HG02588 (cell line): Measurements from ENCODE around the gene CEACAM7.
"Not testable (repeated sequence)": the region's sequence is repeated elsewhere in the genome, so short reads cannot be mapped to it uniquely, and the experiment has no call there.

Source experiments
- ATAC-seq: cut with Tn5 transposase; IDR thresholded peaks from one replicate; pipeline ENCODE4 v1.9.1; 2021; ENCODE audit warnings: mild to moderate bottlenecking, moderate library complexity; ENCODE audit not compliant: unreplicated experiment

The CEACAM7 gene

DNA sequence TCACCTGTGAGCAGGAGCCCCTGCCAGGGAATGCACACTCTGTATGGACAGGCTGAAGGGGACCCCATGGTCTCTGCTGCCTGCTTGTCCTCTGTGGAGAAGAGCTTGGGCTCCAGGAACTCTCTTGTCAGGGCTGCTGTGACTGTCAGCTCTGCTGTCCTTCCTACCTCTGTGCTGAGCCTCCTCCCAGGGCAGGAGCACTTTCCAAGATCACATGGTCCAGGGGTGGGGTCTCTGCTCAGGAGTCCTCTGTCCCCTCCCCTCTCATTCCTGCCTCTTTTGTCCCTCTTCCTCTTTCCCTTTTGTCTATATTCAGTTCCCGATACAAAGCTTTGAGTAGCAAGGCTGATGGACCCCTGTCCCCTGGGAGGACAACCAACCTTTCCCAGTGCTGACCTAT is at the start of gene CEACAM7:
Gene CEACAM7, minus strand, starts transcription at position 173 of the 400 bp plus-strand sequence. Its CDS starts 105 bp downstream, at position 68.
- no peak for ATAC-seq

DNA sequence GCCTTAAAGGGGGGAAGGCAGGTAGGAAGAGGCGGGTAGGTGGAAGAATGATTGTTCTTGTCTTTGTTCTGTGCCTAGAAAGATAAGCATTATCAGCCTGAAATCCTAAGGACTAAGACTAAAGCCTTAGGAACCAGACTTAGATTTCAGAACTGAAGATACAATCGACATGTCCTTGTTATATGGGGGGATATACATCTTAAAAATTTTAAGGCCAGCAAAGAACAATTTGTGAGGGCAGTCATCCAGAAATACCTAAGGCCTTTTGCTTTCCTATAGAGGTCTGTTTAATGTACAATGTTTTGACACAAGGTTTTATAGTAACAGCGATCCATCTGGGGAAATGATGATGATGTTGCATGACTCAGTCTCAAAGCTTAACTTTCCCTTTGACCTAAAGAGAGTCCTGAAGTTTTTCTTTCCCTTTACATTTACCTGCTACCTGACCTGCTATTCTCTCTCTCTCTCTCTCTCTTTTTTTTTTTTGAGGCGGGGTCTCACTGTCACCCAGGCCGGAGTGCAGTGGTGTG is 47.1 kb upstream of the CEACAM7 start:
- no peak for ATAC-seq

DNA sequence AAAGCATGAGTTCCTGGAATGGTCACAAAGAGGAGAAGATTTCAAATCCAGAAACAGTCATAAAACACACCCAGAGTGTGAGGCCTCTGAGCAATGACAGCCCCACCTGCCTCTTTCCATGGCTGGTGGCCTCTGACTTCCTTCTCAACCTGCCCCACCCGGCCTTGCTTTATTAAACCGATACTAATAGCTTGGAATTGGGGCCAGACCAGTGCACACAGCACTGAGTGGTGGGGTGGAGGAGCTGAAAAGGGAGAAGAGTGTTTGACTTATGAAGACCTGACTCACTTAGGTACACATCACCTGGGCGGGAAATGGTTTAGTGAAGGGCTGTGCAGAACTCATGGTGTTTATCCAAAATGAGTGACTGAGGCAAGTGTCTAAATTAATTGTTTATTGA is 46.5 kb upstream of the CEACAM7 start:
- ATAC-seq: no peak

- no peak for ATAC-seq
Observed at GRCh38 chr19:41734156-41734555, 46.1 kb upstream of the CEACAM7 start.

DNA sequence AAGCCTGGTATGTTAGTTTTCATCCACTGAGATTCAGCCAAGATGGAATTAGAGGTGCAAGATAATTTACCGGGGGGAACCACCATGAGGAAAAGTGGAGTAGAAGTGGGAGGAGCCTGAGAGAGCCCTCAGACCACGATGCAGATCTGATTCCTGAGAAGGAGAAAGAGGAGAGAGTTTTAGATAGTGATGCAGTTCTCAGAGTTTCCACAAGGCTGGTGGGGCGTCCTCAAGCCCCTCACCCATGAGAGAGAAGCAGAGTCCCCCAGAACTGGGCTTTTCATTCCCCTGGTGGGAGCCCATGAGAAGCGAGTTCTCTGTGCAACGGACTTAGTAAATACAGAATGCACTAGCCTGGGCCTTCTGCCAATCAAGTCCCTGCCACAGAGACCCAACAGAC is 38.4 kb upstream of the CEACAM7 start:
- ATAC-seq: no peak

GRCh38 chr19:41720103-41720502 is 32.0 kb upstream of the CEACAM7 start:
- no peak for ATAC-seq

- ATAC-seq: no peak
Observed at GRCh38 chr19:41718761-41719160, 30.7 kb upstream of the CEACAM7 start.

DNA sequence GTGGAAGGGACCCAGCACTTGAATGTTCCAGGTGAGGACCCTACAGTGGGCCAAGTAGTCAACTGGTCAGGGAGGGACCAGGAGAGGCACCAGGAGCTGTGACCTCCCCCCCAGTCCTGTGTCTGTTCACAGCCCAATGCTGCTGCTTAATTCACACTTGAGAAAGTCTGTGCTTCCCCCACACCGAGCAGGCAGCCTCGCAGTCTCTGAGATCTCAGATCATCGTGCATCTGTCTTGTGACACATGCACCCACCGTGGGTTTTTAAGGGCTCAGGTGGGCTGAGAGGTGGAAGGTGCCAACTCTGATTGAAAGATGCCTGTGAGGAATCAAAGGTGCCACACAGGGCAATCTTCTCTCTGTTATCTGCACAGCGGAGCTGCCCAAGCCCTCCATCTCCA is 26.5 kb upstream of the CEACAM7 start:
- no peak for ATAC-seq

- no peak for ATAC-seq
Observed at GRCh38 chr19:41711376-41712261, 23.5 kb upstream of the CEACAM7 start.

DNA sequence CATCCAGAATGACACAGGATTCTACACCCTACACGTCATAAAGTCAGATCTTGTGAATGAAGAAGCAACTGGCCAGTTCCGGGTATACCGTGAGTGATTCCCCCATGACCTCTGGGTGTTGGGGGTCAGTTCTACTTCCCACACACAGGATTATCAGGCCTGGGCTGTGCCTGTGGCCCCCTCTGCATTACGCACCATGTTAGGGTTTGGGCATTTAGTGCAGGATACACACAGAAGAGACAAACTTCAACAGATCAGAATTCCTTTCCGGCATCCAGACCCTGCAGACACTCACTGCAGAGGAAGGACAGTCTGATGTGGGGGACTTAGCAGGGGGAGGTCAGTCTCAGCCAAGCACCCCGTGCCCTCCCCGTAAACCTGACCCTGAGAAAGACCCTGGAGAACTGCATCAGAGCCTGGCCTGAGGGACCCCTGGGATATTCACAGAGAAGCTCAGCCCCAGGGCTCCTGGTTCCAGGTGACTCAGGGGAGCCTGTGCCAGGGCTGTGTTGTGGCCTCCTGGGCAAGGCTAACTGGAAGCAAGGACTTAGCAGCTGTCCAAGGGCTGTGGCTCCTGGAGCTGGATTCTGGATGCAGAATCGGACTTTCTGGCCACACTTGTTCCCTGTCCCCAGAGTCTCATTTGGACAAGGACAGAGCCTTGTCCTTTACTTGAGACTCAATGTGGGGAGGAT is 22.0 kb upstream of the CEACAM7 start:
- no peak for ATAC-seq

DNA sequence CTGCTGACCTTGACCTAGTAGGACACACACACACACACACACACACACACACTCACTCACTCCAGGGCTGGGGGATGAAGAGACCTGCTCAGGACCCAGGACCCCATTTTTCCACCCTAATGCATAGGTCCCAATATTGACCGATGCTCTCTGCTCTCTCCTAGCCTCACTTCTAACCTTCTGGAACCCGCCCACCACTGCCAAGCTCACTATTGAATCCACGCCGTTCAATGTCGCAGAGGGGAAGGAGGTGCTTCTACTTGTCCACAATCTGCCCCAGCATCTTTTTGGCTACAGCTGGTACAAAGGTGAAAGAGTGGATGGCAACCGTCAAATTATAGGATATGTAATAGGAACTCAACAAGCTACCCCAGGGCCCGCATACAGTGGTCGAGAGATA is 21.4 kb upstream of the CEACAM7 start:
- ATAC-seq: not testable (repeated sequence)

- ATAC-seq: no peak
Observed at GRCh38 chr19:41708481-41708880, 20.4 kb upstream of the CEACAM7 start, which contains the start of gene CEACAM5. Gene CEACAM5, plus strand, starts transcription at chr19:41708626. Its CDS starts 106 bp downstream, at chr19:41708732.

- ATAC-seq: no peak
Observed at GRCh38 chr19:41707871-41708371, 19.9 kb upstream of the CEACAM7 start.

DNA sequence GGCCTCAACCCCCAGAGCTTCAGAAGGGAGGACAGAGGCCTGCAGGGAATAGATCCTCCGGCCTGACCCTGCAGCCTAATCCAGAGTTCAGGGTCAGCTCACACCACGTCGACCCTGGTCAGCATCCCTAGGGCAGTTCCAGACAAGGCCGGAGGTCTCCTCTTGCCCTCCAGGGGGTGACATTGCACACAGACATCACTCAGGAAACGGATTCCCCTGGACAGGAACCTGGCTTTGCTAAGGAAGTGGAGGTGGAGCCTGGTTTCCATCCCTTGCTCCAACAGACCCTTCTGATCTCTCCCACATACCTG is 19.4 kb upstream of the CEACAM7 start:
- no peak for ATAC-seq

DNA sequence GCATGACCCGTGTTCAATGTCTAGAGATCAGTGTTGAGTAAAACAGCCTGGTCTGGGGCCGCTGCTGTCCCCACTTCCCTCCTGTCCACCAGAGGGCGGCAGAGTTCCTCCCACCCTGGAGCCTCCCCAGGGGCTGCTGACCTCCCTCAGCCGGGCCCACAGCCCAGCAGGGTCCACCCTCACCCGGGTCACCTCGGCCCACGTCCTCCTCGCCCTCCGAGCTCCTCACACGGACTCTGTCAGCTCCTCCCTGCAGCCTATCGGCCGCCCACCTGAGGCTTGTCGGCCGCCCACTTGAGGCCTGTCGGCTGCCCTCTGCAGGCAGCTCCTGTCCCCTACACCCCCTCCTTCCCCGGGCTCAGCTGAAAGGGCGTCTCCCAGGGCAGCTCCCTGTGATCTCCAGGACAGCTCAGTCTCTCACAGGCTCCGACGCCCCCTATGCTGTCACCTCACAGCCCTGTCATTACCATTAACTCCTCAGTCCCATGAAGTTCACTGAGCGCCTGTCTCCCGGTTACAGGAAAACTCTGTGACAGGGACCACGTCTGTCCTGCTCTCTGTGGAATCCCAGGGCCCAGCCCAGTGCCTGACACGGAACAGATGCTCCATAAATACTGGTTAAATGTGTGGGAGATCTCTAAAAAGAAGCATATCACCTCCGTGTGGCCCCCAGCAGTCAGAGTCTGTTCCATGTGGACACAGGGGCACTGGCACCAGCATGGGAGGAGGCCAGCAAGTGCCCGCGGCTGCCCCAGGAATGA is 18.9 kb upstream of the CEACAM7 start:
- ATAC-seq: no peak

DNA sequence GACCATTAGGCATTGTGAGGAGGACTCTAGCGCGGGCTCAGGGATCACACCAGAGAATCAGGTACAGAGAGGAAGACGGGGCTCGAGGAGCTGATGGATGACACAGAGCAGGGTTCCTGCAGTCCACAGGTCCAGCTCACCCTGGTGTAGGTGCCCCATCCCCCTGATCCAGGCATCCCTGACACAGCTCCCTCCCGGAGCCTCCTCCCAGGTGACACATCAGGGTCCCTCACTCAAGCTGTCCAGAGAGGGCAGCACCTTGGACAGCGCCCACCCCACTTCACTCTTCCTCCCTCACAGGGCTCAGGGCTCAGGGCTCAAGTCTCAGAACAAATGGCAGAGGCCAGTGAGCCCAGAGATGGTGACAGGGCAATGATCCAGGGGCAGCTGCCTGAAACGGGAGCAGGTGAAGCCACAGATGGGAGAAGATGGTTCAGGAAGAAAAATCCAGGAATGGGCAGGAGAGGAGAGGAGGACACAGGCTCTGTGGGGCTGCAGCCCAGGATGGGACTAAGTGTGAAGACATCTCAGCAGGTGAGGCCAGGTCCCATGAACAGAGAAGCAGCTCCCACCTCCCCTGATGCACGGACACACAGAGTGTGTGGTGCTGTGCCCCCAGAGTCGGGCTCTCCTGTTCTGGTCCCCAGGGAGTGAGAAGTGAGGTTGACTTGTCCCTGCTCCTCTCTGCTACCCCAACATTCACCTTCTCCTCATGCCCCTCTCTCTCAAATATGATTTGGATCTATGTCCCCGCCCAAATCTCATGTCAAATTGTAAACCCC is 17.5 kb upstream of the CEACAM7 start:
- ATAC-seq: no peak

DNA sequence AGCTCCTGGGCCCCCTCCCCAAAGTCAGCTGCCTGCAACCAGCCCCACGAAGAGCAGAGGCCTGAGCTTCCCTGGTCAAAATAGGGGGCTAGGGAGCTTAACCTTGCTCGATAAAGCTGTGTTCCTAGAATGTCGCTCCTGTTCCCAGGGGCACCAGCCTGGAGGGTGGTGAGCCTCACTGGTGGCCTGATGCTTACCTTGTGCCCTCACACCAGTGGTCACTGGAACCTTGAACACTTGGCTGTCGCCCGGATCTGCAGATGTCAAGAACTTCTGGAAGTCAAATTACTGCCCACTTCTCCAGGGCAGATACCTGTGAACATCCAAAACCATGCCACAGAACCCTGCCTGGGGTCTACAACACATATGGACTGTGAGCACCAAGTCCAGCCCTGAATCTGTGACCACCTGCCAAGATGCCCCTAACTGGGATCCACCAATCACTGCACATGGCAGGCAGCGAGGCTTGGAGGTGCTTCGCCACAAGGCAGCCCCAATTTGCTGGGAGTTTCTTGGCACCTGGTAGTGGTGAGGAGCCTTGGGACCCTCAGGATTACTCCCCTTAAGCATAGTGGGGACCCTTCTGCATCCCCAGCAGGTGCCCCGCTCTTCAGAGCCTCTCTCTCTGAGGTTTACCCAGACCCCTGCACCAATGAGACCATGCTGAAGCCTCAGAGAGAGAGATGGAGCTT is 15.7 kb upstream of the CEACAM7 start:
- no peak for ATAC-seq

DNA sequence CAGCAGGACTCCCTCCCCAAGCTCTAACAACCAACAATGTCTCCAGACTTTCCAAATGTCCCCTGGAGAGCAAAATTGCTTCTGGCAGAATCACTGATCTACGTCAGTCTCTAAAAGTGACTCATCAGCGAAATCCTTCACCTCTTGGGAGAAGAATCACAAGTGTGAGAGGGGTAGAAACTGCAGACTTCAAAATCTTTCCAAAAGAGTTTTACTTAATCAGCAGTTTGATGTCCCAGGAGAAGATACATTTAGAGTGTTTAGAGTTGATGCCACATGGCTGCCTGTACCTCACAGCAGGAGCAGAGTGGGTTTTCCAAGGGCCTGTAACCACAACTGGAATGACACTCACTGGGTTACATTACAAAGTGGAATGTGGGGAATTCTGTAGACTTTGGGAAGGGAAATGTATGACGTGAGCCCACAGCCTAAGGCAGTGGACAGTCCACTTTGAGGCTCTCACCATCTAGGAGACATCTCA is 14.1 kb upstream of the CEACAM7 start:
- ATAC-seq: no peak

DNA sequence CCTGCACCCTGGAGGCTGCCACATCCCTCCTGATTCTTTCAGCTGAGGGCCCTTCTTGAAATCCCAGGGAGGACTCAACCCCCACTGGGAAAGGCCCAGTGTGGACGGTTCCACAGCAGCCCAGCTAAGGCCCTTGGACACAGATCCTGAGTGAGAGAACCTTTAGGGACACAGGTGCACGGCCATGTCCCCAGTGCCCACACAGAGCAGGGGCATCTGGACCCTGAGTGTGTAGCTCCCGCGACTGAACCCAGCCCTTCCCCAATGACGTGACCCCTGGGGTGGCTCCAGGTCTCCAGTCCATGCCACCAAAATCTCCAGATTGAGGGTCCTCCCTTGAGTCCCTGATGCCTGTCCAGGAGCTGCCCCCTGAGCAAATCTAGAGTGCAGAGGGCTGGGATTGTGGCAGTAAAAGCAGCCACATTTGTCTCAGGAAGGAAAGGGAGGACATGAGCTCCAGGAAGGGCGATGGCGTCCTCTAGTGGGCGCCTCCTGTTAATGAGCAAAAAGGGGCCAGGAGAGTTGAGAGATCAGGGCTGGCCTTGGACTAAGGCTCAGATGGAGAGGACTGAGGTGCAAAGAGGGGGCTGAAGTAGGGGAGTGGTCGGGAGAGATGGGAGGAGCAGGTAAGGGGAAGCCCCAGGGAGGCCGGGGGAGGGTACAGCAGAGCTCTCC is 13.5 kb upstream of the CEACAM7 start:
- no peak for ATAC-seq
